Left kidney (tissue), 2 donors: ENCODE results near the gene OAT. TPM values are rescaled to one million over a fixed set of nuclear protein-coding genes. Genes with fewer than 3 reads are reported as not detected.

Experiments used
- DNase-seq: peaks from one replicate; pipeline ENCODE4 v3.0.0-alpha.2; 2013
- polyA plus RNA-seq: library from polyadenylated mRNA; unstranded; fragments of 120-200 nt; gene quantifications from one replicate; pipeline ENCODE4 v1.2.1, GENCODE V29; 2013; ENCODE audit not compliant: insufficient read length

The OAT gene
- polyA plus RNA-seq, 1 donor = 91.5 TPM

GRCh38 chr10:124356701-124357560, 61.8 kb downstream of the OAT start:
- DNase-seq = no peak

DNA sequence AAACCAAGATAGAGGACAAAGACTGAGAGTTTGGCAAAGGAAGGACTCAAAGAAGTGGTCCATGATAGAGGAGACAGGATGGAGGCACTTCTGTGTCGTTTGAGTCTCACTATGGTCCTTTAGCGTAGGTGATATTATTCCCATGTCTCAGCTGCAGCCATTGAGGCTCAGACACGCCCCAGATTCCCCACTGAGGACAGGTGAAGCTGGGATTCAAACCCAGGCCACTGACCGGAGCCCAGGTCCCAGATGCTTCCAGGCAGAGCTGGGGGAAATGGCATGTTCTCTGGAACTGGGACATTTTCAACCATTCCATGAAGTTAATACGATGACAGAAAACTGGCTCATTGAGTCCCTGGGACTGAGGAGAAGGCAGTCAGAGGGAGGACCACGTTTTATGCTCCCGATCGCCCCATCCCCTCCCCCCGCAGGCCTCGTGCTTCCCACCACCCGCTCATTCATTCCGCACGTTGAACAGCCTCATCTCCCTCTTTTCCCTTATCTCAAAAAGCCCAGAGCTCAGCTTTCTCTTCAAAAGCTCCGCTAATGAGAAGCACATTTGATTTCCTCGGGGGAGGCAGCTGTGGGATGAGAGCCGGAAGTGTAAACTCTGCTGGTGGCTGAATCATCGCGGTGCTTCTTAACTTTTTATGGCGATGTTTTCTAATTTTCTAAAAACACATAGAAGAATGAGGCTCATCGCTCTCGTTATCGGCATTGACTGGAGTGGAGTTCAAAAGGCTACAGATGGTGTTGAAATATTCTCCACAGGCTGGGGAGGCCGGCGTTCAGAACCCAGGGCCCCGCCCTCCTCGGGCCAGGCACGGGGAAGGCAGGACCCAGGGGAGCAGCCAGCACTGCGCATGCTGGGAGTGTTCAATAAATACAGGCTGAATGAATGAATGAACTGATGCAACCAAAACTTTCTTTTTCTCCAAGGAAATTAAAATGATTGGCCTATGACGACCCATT, 64.0 kb downstream of the OAT start:
- DNase-seq = peak; percentile 64

- no peak for DNase-seq
These were observed 64.8 kb downstream of the OAT start for GRCh38 chr10:124353896-124354295.

GRCh38 chr10:124353091-124353815, 65.5 kb downstream of the OAT start:
- DNase-seq = no peak

- no peak for DNase-seq
These were observed 67.1 kb downstream of the OAT start for GRCh38 chr10:124351481-124352220.

DNA sequence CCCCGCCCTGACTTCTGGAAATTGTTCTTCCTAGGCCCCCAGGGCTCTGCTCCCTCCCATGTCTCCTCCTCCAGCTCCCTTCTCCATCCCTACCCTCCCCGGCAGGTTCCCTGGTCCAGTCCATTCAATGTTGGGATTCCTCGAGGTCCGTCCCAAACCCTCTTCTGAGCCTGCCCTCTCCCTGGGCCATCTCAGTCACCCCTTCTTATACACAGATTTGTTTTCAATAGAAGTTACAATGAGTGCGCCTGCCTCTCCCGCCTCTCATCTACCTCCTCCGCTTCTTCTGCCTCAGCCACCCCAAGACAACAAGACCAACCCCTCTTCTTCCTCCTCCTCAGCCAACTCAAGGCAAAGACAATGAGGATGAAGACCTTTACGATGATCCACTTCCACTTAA, 67.9 kb downstream of the OAT start:
- DNase-seq = no peak

DNA sequence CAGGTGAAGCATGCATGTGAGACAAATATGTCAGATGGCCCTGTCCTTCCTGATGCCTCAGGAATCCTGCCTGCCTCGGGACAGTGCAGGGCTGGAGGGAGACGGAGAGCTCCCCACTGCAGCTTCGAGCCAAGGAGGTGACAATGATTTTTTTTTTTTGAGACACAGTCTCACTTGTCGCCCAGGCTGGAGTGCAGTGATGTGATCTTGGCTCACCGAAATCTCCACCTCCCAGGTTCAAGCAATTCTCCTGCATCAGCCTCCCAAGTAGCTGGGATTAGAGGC, 68.8 kb downstream of the OAT start:
- DNase-seq = no peak

DNA sequence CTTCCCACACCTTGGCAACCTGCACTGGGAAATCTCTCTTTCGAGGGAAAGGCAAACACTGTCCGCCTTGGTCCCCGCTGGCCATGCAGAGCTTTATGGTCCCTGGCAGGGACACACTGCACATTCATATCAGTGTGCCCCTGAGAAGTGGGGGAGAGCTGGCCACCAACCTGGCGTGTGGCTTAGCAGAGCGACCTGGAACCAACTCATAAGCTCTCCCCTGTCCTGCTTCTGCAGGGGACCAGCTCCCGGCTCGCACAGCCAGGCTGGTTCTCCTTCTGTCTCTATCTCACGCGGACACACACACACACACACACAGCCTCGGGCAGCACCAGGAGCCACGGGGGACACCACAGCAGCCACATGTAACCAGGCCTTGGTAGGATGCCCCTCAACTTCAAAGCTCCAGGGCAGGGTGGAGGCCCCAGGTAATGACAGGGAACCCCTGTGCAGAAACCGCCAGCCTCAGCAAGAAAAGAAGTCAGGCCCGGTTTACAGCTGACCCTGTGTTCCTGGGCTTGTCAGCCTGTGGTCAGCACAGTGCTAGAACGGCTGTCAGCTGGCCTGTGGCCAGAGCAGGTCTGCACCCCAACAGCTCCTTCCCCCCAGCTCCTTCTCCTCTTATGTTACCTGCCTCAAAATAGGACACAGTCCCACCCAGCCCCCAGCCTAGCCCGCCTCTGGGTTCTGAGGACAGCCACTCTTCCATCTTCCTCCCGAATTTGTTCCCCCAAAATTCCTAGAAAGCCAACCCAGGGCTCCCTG, 69.3 kb downstream of the OAT start:
- no peak for DNase-seq

GRCh38 chr10:124348801-124349200, 69.9 kb downstream of the OAT start:
- no peak for DNase-seq

DNA sequence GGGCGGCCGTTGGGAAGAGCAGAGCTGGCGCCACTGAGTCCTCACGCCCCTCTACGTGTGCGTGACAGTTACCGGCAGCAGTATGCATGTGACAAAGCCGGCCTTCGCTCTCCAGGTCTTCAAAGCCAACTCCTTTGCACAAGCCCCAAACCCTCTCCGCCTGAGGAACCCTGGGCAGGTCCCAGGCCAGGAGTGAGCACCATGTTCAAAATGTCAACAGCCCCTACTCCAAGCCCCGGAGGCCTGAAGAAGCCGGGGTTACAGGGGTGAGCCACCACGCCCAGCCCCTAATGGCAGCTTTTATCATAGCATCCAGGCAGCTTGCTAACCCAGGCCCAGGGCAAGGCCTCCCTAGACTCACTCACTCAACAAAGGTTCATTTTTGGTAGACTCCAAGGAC, 70.8 kb downstream of the OAT start:
- DNase-seq = no peak

Other genes with a start within 250 kb of the OAT start
- not detected for gene NKX1-2, start 31.1 kb upstream of the OAT start, polyA plus RNA-seq
- 17.9 TPM for gene LHPP, start 42.9 kb upstream of the OAT start, polyA plus RNA-seq